GM19467 (cell line): Measurements from ENCODE around the gene NCOA5.
A peak's percentile ranks its signal among the peaks of the same experiment; 100 is the strongest.

Source experiments
- ATAC-seq: cut with Tn5 transposase; IDR thresholded peaks from one replicate; pipeline ENCODE4 v1.9.1; 2021; ENCODE audit warnings: mild to moderate bottlenecking, moderate library complexity; ENCODE audit not compliant: unreplicated experiment

NCOA5 gene

GRCh38 chr20:46089417-46090388, at the start of gene NCOA5:
NCOA5 (minus strand) TSS chr20:46089962; CDS start chr20:46079424, 10,538 bp downstream.
- ATAC-seq: peak; percentile 83

- ATAC-seq: no peak
Observed at GRCh38 chr20:46139266-46139889, 49.6 kb upstream of the NCOA5 start.

- no peak for ATAC-seq
Observed at GRCh38 chr20:46137816-46138215, 48.1 kb upstream of the NCOA5 start.

- ATAC-seq: no peak
Observed at GRCh38 chr20:46135856-46136633, 46.3 kb upstream of the NCOA5 start.

- ATAC-seq: no peak
Observed at GRCh38 chr20:46134716-46135115, 45.0 kb upstream of the NCOA5 start.

- no peak for ATAC-seq
Observed at GRCh38 chr20:46133886-46134654, 44.3 kb upstream of the NCOA5 start.

- peak; percentile 45 for ATAC-seq
Observed at GRCh38 chr20:46132705-46133120, 43.0 kb upstream of the NCOA5 start.

GRCh38 chr20:46131396-46131795, 41.6 kb upstream of the NCOA5 start:
- ATAC-seq: no peak

- ATAC-seq: no peak
Observed at GRCh38 chr20:46130534-46130933, 40.8 kb upstream of the NCOA5 start.

GRCh38 chr20:46129955-46130481, 40.3 kb upstream of the NCOA5 start:
- ATAC-seq: no peak

- ATAC-seq: no peak
Observed at GRCh38 chr20:46128310-46129151, 38.8 kb upstream of the NCOA5 start.

- ATAC-seq: no peak
Observed at GRCh38 chr20:46127396-46128010, 37.7 kb upstream of the NCOA5 start.

GRCh38 chr20:46126440-46127056, 36.8 kb upstream of the NCOA5 start:
- no peak for ATAC-seq

- no peak for ATAC-seq
Observed at GRCh38 chr20:46123482-46124245, 33.9 kb upstream of the NCOA5 start.

GRCh38 chr20:46122516-46123481, 33.0 kb upstream of the NCOA5 start:
- no peak for ATAC-seq

- no peak for ATAC-seq
Observed at GRCh38 chr20:46122071-46122470, 32.3 kb upstream of the NCOA5 start.
